Subcutaneous abdominal adipose tissue (tissue), 5 donors: ENCODE measurements around the gene PLD3.

Experiments
- H3K27ac ChIP-seq: one replicate; pipeline ENCODE4 v1.7.0; 2013; ENCODE audit warnings: low read depth, mild to moderate bottlenecking, inconsistent platforms, low read length, moderate library complexity
- H3K27me3 ChIP-seq, 5 donors: one replicate each; pipeline ENCODE4 v1.7.0; 2013; ENCODE audit warnings: low read length in 5 of 5, inconsistent platforms in 1 of 5; ENCODE audit not compliant: control insufficient read depth in 5 of 5, insufficient read depth in 4 of 5
- H3K36me3 ChIP-seq, 5 donors: one replicate each; pipeline ENCODE4 v1.7.0; 2013; ENCODE audit warnings: low read length in 5 of 5; ENCODE audit not compliant: control insufficient read depth in 5 of 5, insufficient read depth in 5 of 5
- H3K4me1 ChIP-seq, 5 donors: one replicate each; pipeline ENCODE4 v1.7.0; 2013; ENCODE audit warnings: low read length in 5 of 5, mild to moderate bottlenecking in 3 of 5, moderate library complexity in 1 of 5; ENCODE audit not compliant: control insufficient read depth in 5 of 5, insufficient read depth in 5 of 5
- H3K4me3 ChIP-seq, 5 donors: one replicate each; pipeline ENCODE4 v1.7.0; 2013; ENCODE audit warnings: low read length in 5 of 5, low read depth in 1 of 5
- H3K9ac ChIP-seq, 5 donors: one replicate each; pipeline ENCODE4 v1.7.0; 2013; ENCODE audit warnings: low read length in 5 of 5, mild to moderate bottlenecking in 4 of 5, moderate library complexity in 3 of 5
- H3K9me3 ChIP-seq, 5 donors: one replicate each; pipeline ENCODE4 v1.7.0; 2013; ENCODE audit warnings: low read length in 5 of 5; ENCODE audit not compliant: control insufficient read depth in 5 of 5
- donor health status: healthy.
- donor health status: healthy.
- donor health status: healthy.
- donor health status: healthy.
- donor health status: healthy.

PLD3 gene

GRCh38 chr19:40418040-40418439, 69.5 kb downstream of the PLD3 start:
- peak overlapping the region in 2 of 5 donors; percentile 48 to 60 for H3K9ac ChIP-seq
- H3K27me3 ChIP-seq = no peaks in the 10 kb centered on the region
- no peak overlapping the region for H3K4me3 ChIP-seq
- H3K27ac ChIP-seq = peak overlapping the region; percentile 75
- peaks cover 0 to 10% (median 8%) of the 10 kb centered on the region in 5 donors for H3K36me3 ChIP-seq
- H3K9me3 ChIP-seq = no peaks in the 10 kb centered on the region
- peaks cover 0 to 59% (median 31%) of the 10 kb centered on the region in 5 donors for H3K4me1 ChIP-seq

GRCh38 chr19:40419066-40419612, 70.6 kb downstream of the PLD3 start:
- no peak overlapping the region for H3K27ac ChIP-seq

GRCh38 chr19:40419780-40420179, 71.3 kb downstream of the PLD3 start:
- peaks cover 0 to 64% (median 41%) of the 10 kb centered on the region in 5 donors for H3K4me1 ChIP-seq
- H3K4me3 ChIP-seq = no peak overlapping the region
- no peak overlapping the region for H3K27ac ChIP-seq
- H3K36me3 ChIP-seq = peaks cover 0 to 14% (median 12%) of the 10 kb centered on the region in 5 donors
- no peak overlapping the region for H3K9ac ChIP-seq
- H3K27me3 ChIP-seq = no peaks in the 10 kb centered on the region
- no peaks in the 10 kb centered on the region for H3K9me3 ChIP-seq

More at GRCh38 chr19:40419066-40419612, 70.6 kb downstream of the PLD3 start:
- H3K36me3 ChIP-seq = peaks cover 0 to 14% (median 12%) of the 10 kb centered on the region in 5 donors
- no peaks in the 10 kb centered on the region for H3K27me3 ChIP-seq
- H3K9me3 ChIP-seq = no peaks in the 10 kb centered on the region
- H3K4me3 ChIP-seq = no peak overlapping the region
- peaks cover 0 to 62% (median 39%) of the 10 kb centered on the region in 5 donors for H3K4me1 ChIP-seq
- no peak overlapping the region for H3K9ac ChIP-seq

- peaks cover 0 to 14% (median 12%) of the 10 kb centered on the region in 5 donors for H3K36me3 ChIP-seq
- H3K9me3 ChIP-seq = no peaks in the 10 kb centered on the region
- peak overlapping the region in 4 of 5 donors; percentile 58 to 77 (median 70) for H3K4me3 ChIP-seq
- H3K4me1 ChIP-seq = peaks cover 0 to 64% (median 38%) of the 10 kb centered on the region in 5 donors
- H3K27me3 ChIP-seq = no peaks in the 10 kb centered on the region
- peak overlapping the region in 3 of 5 donors; percentile 70 to 90 (median 78) for H3K9ac ChIP-seq
- peak overlapping the region; percentile 98 for H3K27ac ChIP-seq
These were observed 71.9 kb downstream of the PLD3 start for GRCh38 chr19:40420451-40420765.

GRCh38 chr19:40420766-40421765, 72.6 kb downstream of the PLD3 start:
- Histone ChIP-seq H3K27me3 (no peaks in the 10 kb centered on the region), H3K27ac (peak overlapping the region; percentile 98), H3K9ac (peak overlapping the region; percentile 53 to 90 (median 78)), H3K4me3 (peak overlapping the region; percentile 58 to 77 (median 69)), H3K36me3 (peaks cover 0 to 14% (median 12%) of the 10 kb centered on the region in 5 donors), H3K9me3 (no peaks in the 10 kb centered on the region), H3K4me1 (peaks cover 0 to 64% (median 38%) of the 10 kb centered on the region in 5 donors)

GRCh38 chr19:40421993-40422747, 73.7 kb downstream of the PLD3 start:
- Histone ChIP-seq H3K4me3 (no peak overlapping the region), H3K4me1 (peaks cover 3 to 57% (median 37%) of the 10 kb centered on the region in 5 donors), H3K27ac (peak overlapping the region; percentile 98)

GRCh38 chr19:40422748-40423566, 74.5 kb downstream of the PLD3 start:
- Histone ChIP-seq H3K27ac (peak overlapping the region; percentile 98), H3K36me3 (peaks cover 0 to 14% (median 12%) of the 10 kb centered on the region in 5 donors), H3K4me3 (no peak overlapping the region), H3K9me3 (no peaks in the 10 kb centered on the region), H3K9ac (no peak overlapping the region), H3K4me1 (peaks cover 3 to 49% (median 30%) of the 10 kb centered on the region in 5 donors), H3K27me3 (no peaks in the 10 kb centered on the region)

More at GRCh38 chr19:40421993-40422747, 73.7 kb downstream of the PLD3 start:
- Histone ChIP-seq H3K9ac (peak overlapping the region in 2 of 5 donors; percentile 70 to 78), H3K9me3 (no peaks in the 10 kb centered on the region), H3K36me3 (peaks cover 0 to 14% (median 12%) of the 10 kb centered on the region in 5 donors), H3K27me3 (no peaks in the 10 kb centered on the region)

GRCh38 chr19:40423938-40424337, 75.4 kb downstream of the PLD3 start:
- H3K9me3 ChIP-seq = no peaks in the 10 kb centered on the region
- peaks cover 0 to 14% (median 12%) of the 10 kb centered on the region in 5 donors for H3K36me3 ChIP-seq
- H3K27ac ChIP-seq = no peak overlapping the region
- peaks cover 3 to 44% (median 30%) of the 10 kb centered on the region in 5 donors for H3K4me1 ChIP-seq
- peak overlapping the region in 4 of 5 donors; percentile 84 to 99 (median 98) for H3K4me3 ChIP-seq
- no peaks in the 10 kb centered on the region for H3K27me3 ChIP-seq
- peak overlapping the region in 3 of 5 donors; percentile 83 to 98 (median 97) for H3K9ac ChIP-seq
